Left lung (tissue), 10 donors: ENCODE results near the gene DEXI. TPM values are rescaled to one million over a fixed set of nuclear protein-coding genes. Genes with fewer than 3 reads are reported as not detected.

ENCODE experiments used
- ATAC-seq: fragments of 200-7000 bp; cut with Tn5 transposase; one replicate; pipeline ENCODE4 v1.9.1; 2020; ENCODE audit warnings: moderate library complexity
- DNase-seq, 4 donors: peaks; one replicate each; pipeline ENCODE4 v3.0.0-alpha.2; 2013 to 2020
- H3K27ac ChIP-seq, 2 donors: fragments of 200-600 bp; sonication (generic) in 1 of 2; one replicate each; pipeline versions ENCODE4 v1.5.0 to v1.8.0; 2020 to 2021
- H3K27me3 ChIP-seq, 2 donors: fragments of 200-600 bp; sonication (generic) in 1 of 2; one replicate each; pipeline versions ENCODE4 v1.5.0 to v1.8.0; 2020 to 2021
- H3K36me3 ChIP-seq, 2 donors: fragments of 200-600 bp; sonication (generic) in 1 of 2; one replicate each; pipeline versions ENCODE4 v1.5.0 to v1.8.0; 2020 to 2021
- H3K4me1 ChIP-seq, 2 donors: fragments of 200-600 bp; one replicate each; pipeline ENCODE4 v1.8.0; 2021
- H3K4me3 ChIP-seq, 2 donors: fragments of 200-600 bp; sonication (generic) in 1 of 2; one replicate each; pipeline versions ENCODE4 v1.5.0 to v1.8.0; 2020 to 2021; ENCODE audit warnings: mild to moderate bottlenecking in 1 of 2
- H3K9me3 ChIP-seq, 2 donors: fragments of 200-600 bp; sonication (generic) in 1 of 2; one replicate each; pipeline versions ENCODE4 v1.5.0 to v1.8.0; 2020 to 2021
- CTCF ChIP-seq, 2 donors: fragments of 200-600 bp; sonication (generic) in 1 of 2; IDR thresholded peaks; one replicate each; pipeline versions ENCODE4 v1.5.0 to v1.8.0; 2021; ENCODE audit warnings: antibody characterized with exemption in 2 of 2
- intact Hi-C, 2 donors: fragments of 100-400 bp; cut with DNase I; formaldehyde crosslinking; loops; one replicate each; pipeline versions ENCODE4 v1.11.2 to v1.14.2; 2022
- polyA plus RNA-seq, 6 donors: library from polyadenylated mRNA; unstranded; fragments of 120-200 nt; gene quantifications; one replicate each; pipeline ENCODE4 v1.2.1, GENCODE V29; 2013; ENCODE audit not compliant: insufficient read length in 6 of 6
- total RNA-seq, 2 donors: library from RNA; stranded (reverse); fragmentation: NEBNext Ultra II Directional; extraction: Animal tissue kit (Norgen Biotek cat#: 25700); gene quantifications; one replicate each; pipeline ENCODE4 v1.2.1, GENCODE V29; 2021
- donor health status: DM: no; HTN: yes; CAD: no.
- donor health status: DM: no; HTN: no; CAD: no.

Gene DEXI
- total and polyA plus RNA-seq, 8 donors: 30.2 to 54.7 (median 43.5) TPM

- ATAC-seq (peak; percentile 4), DNase-seq (peak in 1 of 4 donors; percentile 34)
- peak overlapping the region; percentile 21 to 75 for H3K27ac ChIP-seq
- peaks cover 0 to 4% of the 10 kb centered on the region in 2 donors for H3K36me3 ChIP-seq
- H3K9me3 ChIP-seq: no peaks in the 10 kb centered on the region
- intact Hi-C loops: no loop called here
- no peak overlapping the region for H3K4me3 ChIP-seq
- TF ChIP-seq CTCF (IDR thresholded peaks at IDR 0.05): no peak
- peaks cover 49 to 92% of the 10 kb centered on the region in 2 donors for H3K4me1 ChIP-seq
- H3K27me3 ChIP-seq: no peaks in the 10 kb centered on the region
These were observed 3.9 kb downstream of the DEXI start for GRCh38 chr16:10938321-10938720.

GRCh38 chr16:10937068-10937859 is 5.0 kb downstream of the DEXI start:
- H3K9me3 ChIP-seq: no peaks in the 10 kb centered on the region
- peaks cover 0 to 10% of the 10 kb centered on the region in 2 donors for H3K36me3 ChIP-seq
- ATAC-seq: peak; percentile 2
- H3K4me1 ChIP-seq: peaks cover 40 to 89% of the 10 kb centered on the region in 2 donors
- peak overlapping the region; percentile 21 to 75 for H3K27ac ChIP-seq
- H3K27me3 ChIP-seq: no peaks in the 10 kb centered on the region
- peak in 1 of 4 donors; percentile 32 for DNase-seq
- intact Hi-C loops: no loop called here
- no peak for TF ChIP-seq CTCF (IDR thresholded peaks at IDR 0.05)
- peak overlapping the region in 1 of 2 donors; percentile 20 for H3K4me3 ChIP-seq

GRCh38 chr16:10936272-10936984 is 5.8 kb downstream of the DEXI start:
- intact Hi-C loops: no loop called here
- peaks cover 40 to 91% of the 10 kb centered on the region in 2 donors for H3K4me1 ChIP-seq
- TF ChIP-seq CTCF (IDR thresholded peaks at IDR 0.05): no peak
- DNase-seq (peak in 1 of 4 donors; percentile 29), ATAC-seq (no peak)
- no peak overlapping the region for H3K4me3 ChIP-seq
- H3K27ac ChIP-seq: peak overlapping the region in 1 of 2 donors; percentile 75
- no peaks in the 10 kb centered on the region for H3K27me3 ChIP-seq
- no peaks in the 10 kb centered on the region for H3K9me3 ChIP-seq
- H3K36me3 ChIP-seq: peaks cover 0 to 13% of the 10 kb centered on the region in 2 donors

- no peak overlapping the region for H3K27ac ChIP-seq
- H3K4me3 ChIP-seq: no peak overlapping the region
- no peaks in the 10 kb centered on the region for H3K9me3 ChIP-seq
- peaks cover 0 to 13% of the 10 kb centered on the region in 2 donors for H3K36me3 ChIP-seq
- DNase-seq (no peak), ATAC-seq (no peak)
- H3K27me3 ChIP-seq: no peaks in the 10 kb centered on the region
- intact Hi-C loops: no loop called here
- H3K4me1 ChIP-seq: peaks cover 34 to 91% of the 10 kb centered on the region in 2 donors
- TF ChIP-seq CTCF (IDR thresholded peaks at IDR 0.05): no peak
These were observed 6.9 kb downstream of the DEXI start for GRCh38 chr16:10935226-10935915.
